Measurements from ENCODE around the gene TMEM221. TPM values are rescaled to one million over a fixed set of nuclear protein-coding genes. Genes with fewer than 3 reads are reported as not detected.

The TMEM221 gene
- total RNA-seq, 1 experiment from 2014 or later, result 3.4 TPM

DNA sequence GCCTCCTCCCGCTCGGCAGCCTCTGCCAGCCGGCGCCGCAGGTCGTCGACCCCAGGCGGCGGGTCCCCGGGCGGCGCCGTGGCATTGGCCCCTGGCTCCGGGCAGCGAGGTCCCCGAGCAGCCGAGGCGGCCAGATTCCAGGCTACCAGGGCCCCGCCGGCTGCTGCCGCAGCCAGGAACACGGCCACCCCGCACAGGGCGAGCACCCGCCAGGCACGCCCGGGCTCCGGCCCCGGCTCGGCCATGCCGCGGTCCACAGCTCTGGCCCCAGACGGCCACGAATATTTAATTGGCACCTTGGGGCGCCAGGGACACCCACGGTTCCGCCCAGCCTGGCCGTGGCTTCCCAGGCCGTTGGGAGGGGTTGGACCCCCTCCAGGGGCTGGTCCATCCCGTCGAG lies 54.6 kb downstream of the TMEM221 start, which contains the start of gene CCDC194:
CCDC194 (minus strand) TSS at position 283 of the 400 bp plus-strand sequence; CDS start at position 245, 38 bp downstream.
- CTCF ChIA-PET, result interaction anchor here (2.5 kb wide), 1 partner anchor 72 kb away, joined by 8 read pairs; no protein-coding TSS in a partner anchor
- BruUV-seq (replicated peaks), result no TSS peak
- Histone ChIP-seq H3K27me3 (ENCODE audit: insufficient read depth, low read length) (no peaks in the 10 kb centered on the region), H3K27ac (ENCODE audit: low read depth, low read length) (peak within 1 kb of the TSS; percentile 20; the same call in 1 of the 2 replicates), H4K20me1 (ENCODE audit: insufficient read depth) (no peaks in the 10 kb centered on the region), H3K9ac (ENCODE audit: low read length) (0 out of 2 replicates have a peak within 1 kb of the TSS, but pooled peaks have one; percentile 4), H3K9me3 (ENCODE audit: control insufficient read depth in 1 of 2, insufficient read depth in 1 of 2, low read depth in 1 of 2, low read length in 2 of 2) (no peaks in the 10 kb centered on the region), H3K79me2 (ENCODE audit: insufficient read depth, low read length) (no peaks in the 10 kb centered on the region), H2AFZ (ENCODE audit: low read depth, low read length, poor library complexity, severe bottlenecking) (peak within 1 kb of the TSS; percentile 52), H3K4me3 (replicated peaks in 1 of 2; ENCODE audit: low read depth in 1 of 2, low read length in 2 of 2) (peak within 1 kb of the TSS; percentile 31 to 32; a peak in 3 of 4 replicates), H3K9me2 (ENCODE audit: insufficient read depth) (no peaks in the 10 kb centered on the region), H3K4me1 (ENCODE audit: control insufficient read depth in 1 of 2, insufficient read depth in 2 of 2, low read length in 2 of 2) (peaks cover 11 to 32% of the 10 kb centered on the region in 2 experiments), H3K4me2 (ENCODE audit: low read length) (peak within 1 kb of the TSS; percentile 67), H3K36me3 (ENCODE audit: control insufficient read depth in 1 of 2, insufficient read depth in 2 of 2, low read length in 2 of 2) (no peaks in the 10 kb centered on the region)
- TF ChIP-seq SRF (IDR thresholded peaks at IDR 0.05; ENCODE audit: low read depth), result no peak
- no peak for TF ChIP-seq FOSL1 (IDR thresholded peaks at IDR 0.05; ENCODE audit: low read depth)
- TF ChIP-seq, protein P1, sequence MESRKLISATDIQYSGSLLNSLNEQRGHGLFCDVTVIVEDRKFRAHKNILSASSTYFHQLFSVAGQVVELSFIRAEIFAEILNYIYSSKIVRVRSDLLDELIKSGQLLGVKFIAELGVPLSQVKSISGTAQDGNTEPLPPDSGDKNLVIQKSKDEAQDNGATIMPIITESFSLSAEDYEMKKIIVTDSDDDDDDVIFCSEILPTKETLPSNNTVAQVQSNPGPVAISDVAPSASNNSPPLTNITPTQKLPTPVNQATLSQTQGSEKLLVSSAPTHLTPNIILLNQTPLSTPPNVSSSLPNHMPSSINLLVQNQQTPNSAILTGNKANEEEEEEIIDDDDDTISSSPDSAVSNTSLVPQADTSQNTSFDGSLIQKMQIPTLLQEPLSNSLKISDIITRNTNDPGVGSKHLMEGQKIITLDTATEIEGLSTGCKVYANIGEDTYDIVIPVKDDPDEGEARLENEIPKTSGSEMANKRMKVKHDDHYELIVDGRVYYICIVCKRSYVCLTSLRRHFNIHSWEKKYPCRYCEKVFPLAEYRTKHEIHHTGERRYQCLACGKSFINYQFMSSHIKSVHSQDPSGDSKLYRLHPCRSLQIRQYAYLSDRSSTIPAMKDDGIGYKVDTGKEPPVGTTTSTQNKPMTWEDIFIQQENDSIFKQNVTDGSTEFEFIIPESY (IDR thresholded peaks at IDR 0.05; ENCODE audit: extremely low read depth, insufficient replicate concordance, low read length), result no peak
- no peak for TF ChIP-seq ZNF274 (IDR thresholded peaks at IDR 0.05; ENCODE audit: low read depth, low read length)
- no peak for TF ChIP-seq ZFX (IDR thresholded peaks at IDR 0.05)
- TF ChIP-seq YY1 (IDR thresholded peaks at IDR 0.05; ENCODE audit: extremely low read depth, insufficient replicate concordance, low read depth, low read length), result no peak
- no peak for TF ChIP-seq CEBPB (IDR thresholded peaks at IDR 0.05; ENCODE audit: low read depth)
- no peak for TF ChIP-seq SIN3A (IDR thresholded peaks at IDR 0.05; ENCODE audit: low read depth)
- TF ChIP-seq, protein P2, sequence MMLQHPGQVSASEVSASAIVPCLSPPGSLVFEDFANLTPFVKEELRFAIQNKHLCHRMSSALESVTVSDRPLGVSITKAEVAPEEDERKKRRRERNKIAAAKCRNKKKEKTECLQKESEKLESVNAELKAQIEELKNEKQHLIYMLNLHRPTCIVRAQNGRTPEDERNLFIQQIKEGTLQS (IDR thresholded peaks at IDR 0.05), result no peak
- TF ChIP-seq POLR2AphosphoS5 (IDR thresholded peaks at IDR 0.05; ENCODE audit: low read depth, low read length), result no peak
- TF ChIP-seq JUND (IDR thresholded peaks at IDR 0.05), result no peak
- no peak for TF ChIP-seq RAD21 (IDR thresholded peaks at IDR 0.05; ENCODE audit: low read depth)
- no peak for TF ChIP-seq CBX3 (IDR thresholded peaks at IDR 0.05; ENCODE audit: low read depth)
- TF ChIP-seq, protein P3, sequence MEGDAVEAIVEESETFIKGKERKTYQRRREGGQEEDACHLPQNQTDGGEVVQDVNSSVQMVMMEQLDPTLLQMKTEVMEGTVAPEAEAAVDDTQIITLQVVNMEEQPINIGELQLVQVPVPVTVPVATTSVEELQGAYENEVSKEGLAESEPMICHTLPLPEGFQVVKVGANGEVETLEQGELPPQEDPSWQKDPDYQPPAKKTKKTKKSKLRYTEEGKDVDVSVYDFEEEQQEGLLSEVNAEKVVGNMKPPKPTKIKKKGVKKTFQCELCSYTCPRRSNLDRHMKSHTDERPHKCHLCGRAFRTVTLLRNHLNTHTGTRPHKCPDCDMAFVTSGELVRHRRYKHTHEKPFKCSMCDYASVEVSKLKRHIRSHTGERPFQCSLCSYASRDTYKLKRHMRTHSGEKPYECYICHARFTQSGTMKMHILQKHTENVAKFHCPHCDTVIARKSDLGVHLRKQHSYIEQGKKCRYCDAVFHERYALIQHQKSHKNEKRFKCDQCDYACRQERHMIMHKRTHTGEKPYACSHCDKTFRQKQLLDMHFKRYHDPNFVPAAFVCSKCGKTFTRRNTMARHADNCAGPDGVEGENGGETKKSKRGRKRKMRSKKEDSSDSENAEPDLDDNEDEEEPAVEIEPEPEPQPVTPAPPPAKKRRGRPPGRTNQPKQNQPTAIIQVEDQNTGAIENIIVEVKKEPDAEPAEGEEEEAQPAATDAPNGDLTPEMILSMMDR (IDR thresholded peaks at IDR 0.05 in 2 of 3, conservative IDR thresholded peaks at IDR 0.05 in 1 of 3; ENCODE audit: borderline replicate concordance in 1 of 3, insufficient read depth in 1 of 3, low read depth in 2 of 3, low read length in 2 of 3), result no peak
- TF ChIP-seq SP1 (IDR thresholded peaks at IDR 0.05; ENCODE audit: low read depth), result no peak
- TF ChIP-seq ELF1 (IDR thresholded peaks at IDR 0.05; ENCODE audit: borderline replicate concordance, low read depth), result no peak
- TF ChIP-seq, protein P4, sequence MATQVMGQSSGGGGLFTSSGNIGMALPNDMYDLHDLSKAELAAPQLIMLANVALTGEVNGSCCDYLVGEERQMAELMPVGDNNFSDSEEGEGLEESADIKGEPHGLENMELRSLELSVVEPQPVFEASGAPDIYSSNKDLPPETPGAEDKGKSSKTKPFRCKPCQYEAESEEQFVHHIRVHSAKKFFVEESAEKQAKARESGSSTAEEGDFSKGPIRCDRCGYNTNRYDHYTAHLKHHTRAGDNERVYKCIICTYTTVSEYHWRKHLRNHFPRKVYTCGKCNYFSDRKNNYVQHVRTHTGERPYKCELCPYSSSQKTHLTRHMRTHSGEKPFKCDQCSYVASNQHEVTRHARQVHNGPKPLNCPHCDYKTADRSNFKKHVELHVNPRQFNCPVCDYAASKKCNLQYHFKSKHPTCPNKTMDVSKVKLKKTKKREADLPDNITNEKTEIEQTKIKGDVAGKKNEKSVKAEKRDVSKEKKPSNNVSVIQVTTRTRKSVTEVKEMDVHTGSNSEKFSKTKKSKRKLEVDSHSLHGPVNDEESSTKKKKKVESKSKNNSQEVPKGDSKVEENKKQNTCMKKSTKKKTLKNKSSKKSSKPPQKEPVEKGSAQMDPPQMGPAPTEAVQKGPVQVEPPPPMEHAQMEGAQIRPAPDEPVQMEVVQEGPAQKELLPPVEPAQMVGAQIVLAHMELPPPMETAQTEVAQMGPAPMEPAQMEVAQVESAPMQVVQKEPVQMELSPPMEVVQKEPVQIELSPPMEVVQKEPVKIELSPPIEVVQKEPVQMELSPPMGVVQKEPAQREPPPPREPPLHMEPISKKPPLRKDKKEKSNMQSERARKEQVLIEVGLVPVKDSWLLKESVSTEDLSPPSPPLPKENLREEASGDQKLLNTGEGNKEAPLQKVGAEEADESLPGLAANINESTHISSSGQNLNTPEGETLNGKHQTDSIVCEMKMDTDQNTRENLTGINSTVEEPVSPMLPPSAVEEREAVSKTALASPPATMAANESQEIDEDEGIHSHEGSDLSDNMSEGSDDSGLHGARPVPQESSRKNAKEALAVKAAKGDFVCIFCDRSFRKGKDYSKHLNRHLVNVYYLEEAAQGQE (IDR thresholded peaks at IDR 0.05; ENCODE audit: low read depth), result no peak
- TF ChIP-seq, protein P5, sequence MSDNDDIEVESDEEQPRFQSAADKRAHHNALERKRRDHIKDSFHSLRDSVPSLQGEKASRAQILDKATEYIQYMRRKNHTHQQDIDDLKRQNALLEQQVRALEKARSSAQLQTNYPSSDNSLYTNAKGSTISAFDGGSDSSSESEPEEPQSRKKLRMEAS (IDR thresholded peaks at IDR 0.05), result no peak
- no peak for TF ChIP-seq EGR1 (IDR thresholded peaks at IDR 0.05; ENCODE audit: low read depth)
- RAD21 ChIA-PET (ENCODE audit: low non-redundant PET in 1 of 2, low total read pairs in 2 of 2, uncharacterized antibody in 2 of 2, unreplicated experiment in 2 of 2), result no interaction called here
- POLR2A ChIA-PET, result interaction anchor here (0.9 kb wide), 1 partner anchor 115 kb away, joined by 3 read pairs; no protein-coding TSS in a partner anchor
- ATAC-seq (no peak), DNase-seq (ENCODE audit: low read depth, low spot score) (no peak)
- intact Hi-C loops (cut with micrococcal nuclease), result no loop called here
